GM23338 (cell line): ENCODE measurements around the gene HDAC3. TPM values are rescaled to one million over a fixed set of nuclear protein-coding genes. Genes with fewer than 3 reads are reported as not detected.
A peak's percentile ranks its signal among the peaks of the same experiment; 100 is the strongest.

Experiments used
- ATAC-seq: fragments of 200-7000 bp; cut with Tn5 transposase; 3 replicates; pipeline ENCODE4 v1.9.1; 2020
- DNase-seq: peaks from one replicate; pipeline ENCODE4 v3.0.0-alpha.2; 2015; ENCODE audit warnings: low spot score
- H2AFZ ChIP-seq: fragments of 200-600 bp; sonication (generic); 2 replicates; pipeline ENCODE4 v1.8.0; 2016; ENCODE audit warnings: antibody characterized with exemption, mild to moderate bottlenecking, moderate library complexity
- H3F3A ChIP-seq: fragments of 200-600 bp; sonication (generic); replicated peaks from 2 replicates; pipeline ENCODE4 v1.8.0; 2017; ENCODE audit warnings: antibody characterized with exemption, mixed run types, low read depth
- H3K27ac ChIP-seq: fragments of 200-600 bp; sonication (generic); 2 replicates; pipeline ENCODE4 v1.6.1; 2016; ENCODE audit warnings: low read depth
- H3K27me3 ChIP-seq: fragments of 200-600 bp; sonication (generic); 2 replicates; pipeline ENCODE4 v1.8.0; 2016; ENCODE audit warnings: mild to moderate bottlenecking, mixed run types, moderate library complexity; ENCODE audit not compliant: insufficient read depth
- H3K36me3 ChIP-seq: fragments of 200-600 bp; sonication (generic); 2 replicates; pipeline ENCODE4 v1.8.0; 2016; ENCODE audit warnings: mild to moderate bottlenecking; ENCODE audit not compliant: insufficient read depth
- H3K4me1 ChIP-seq: fragments of 200-600 bp; sonication (generic); 2 replicates; pipeline ENCODE4 v1.8.0; 2016; ENCODE audit warnings: mild to moderate bottlenecking, moderate library complexity; ENCODE audit not compliant: insufficient read depth
- H3K4me2 ChIP-seq: fragments of 200-600 bp; sonication (generic); 2 replicates; pipeline ENCODE4 v1.7.1; 2017; ENCODE audit warnings: mixed run types
- H3K4me3 ChIP-seq: fragments of 200-600 bp; sonication (generic); 2 replicates; pipeline ENCODE4 v1.6.1; 2016; ENCODE audit warnings: mixed run types
- H3K79me2 ChIP-seq: fragments of 200-600 bp; sonication (generic); replicated peaks from 2 replicates; pipeline ENCODE4 v1.8.0; 2017; ENCODE audit warnings: mild to moderate bottlenecking; ENCODE audit not compliant: insufficient read depth
- H3K9me2 ChIP-seq: fragments of 200-600 bp; sonication (generic); 2 replicates; pipeline ENCODE4 v1.8.0; 2017; ENCODE audit not compliant: insufficient read depth
- H4K20me1 ChIP-seq: fragments of 200-600 bp; sonication (generic); replicated peaks from 2 replicates; pipeline ENCODE4 v1.8.0; 2017; ENCODE audit warnings: mild to moderate bottlenecking; ENCODE audit not compliant: insufficient read depth
- H3K27ac Mint-ChIP-seq: 2 replicates; pipeline ENCODE4 v1.8.0; 2020; ENCODE audit warnings: inconsistent platforms, mild to moderate bottlenecking, moderate library complexity, mixed read lengths
- H3K27me3 Mint-ChIP-seq: 3 replicates; pipeline ENCODE4 v1.8.0; 2022; ENCODE audit warnings: low read depth, mild to moderate bottlenecking, moderate library complexity, mixed read lengths, inconsistent platforms; ENCODE audit not compliant: insufficient read depth, poor library complexity
- H3K36me3 Mint-ChIP-seq: 3 replicates; pipeline ENCODE4 v1.8.0; 2021; ENCODE audit warnings: low read depth, mild to moderate bottlenecking, inconsistent platforms, moderate library complexity, mixed read lengths
- H3K4me1 Mint-ChIP-seq: 3 replicates; pipeline ENCODE4 v1.8.0; 2020; ENCODE audit warnings: mild to moderate bottlenecking, inconsistent platforms, mixed read lengths
- H3K4me3 Mint-ChIP-seq: 3 replicates; pipeline ENCODE4 v1.8.0; 2021; ENCODE audit warnings: moderate library complexity, mild to moderate bottlenecking, inconsistent platforms, mixed read lengths
- H3K9me3 Mint-ChIP-seq: 3 replicates; pipeline ENCODE4 v1.8.0; 2020; ENCODE audit warnings: moderate library complexity, mild to moderate bottlenecking, inconsistent platforms, mixed read lengths
- CREB1 ChIP-seq: fragments of 250-450 bp; sonication (Bioruptor Pico); IDR thresholded peaks from 2 replicates; pipeline ENCODE4 v1.5.0; 2020; ENCODE audit warnings: low read depth, mild to moderate bottlenecking, moderate library complexity
- ETS1 ChIP-seq: IDR thresholded peaks from 2 replicates; pipeline ENCODE4 v1.6.1; 2016; ENCODE audit warnings: antibody characterized with exemption
- EZH2 ChIP-seq: fragments of 200-600 bp; sonication (generic); IDR thresholded peaks from one replicate; pipeline ENCODE4 v1.8.0; 2017; ENCODE audit warnings: antibody characterized with exemption, mild to moderate bottlenecking, low read depth; ENCODE audit not compliant: unreplicated experiment
- JUNB ChIP-seq: IDR thresholded peaks from one replicate; pipeline ENCODE4 v1.6.1; 2016; ENCODE audit warnings: antibody characterized with exemption; ENCODE audit not compliant: unreplicated experiment
- NANOG ChIP-seq: IDR thresholded peaks from 2 replicates; pipeline ENCODE4 v1.6.1; 2016; ENCODE audit warnings: antibody characterized with exemption, borderline replicate concordance
- POLR2AphosphoS5 ChIP-seq: IDR thresholded peaks from 2 replicates; pipeline ENCODE4 v1.6.1; 2016; ENCODE audit warnings: antibody characterized with exemption, low read depth
- REST ChIP-seq: IDR thresholded peaks from one replicate; pipeline ENCODE4 v1.6.1; 2018; ENCODE audit warnings: antibody characterized with exemption; ENCODE audit not compliant: unreplicated experiment
- STAT1 ChIP-seq: IDR thresholded peaks from one replicate; pipeline ENCODE4 v1.6.1; 2016; ENCODE audit warnings: antibody characterized with exemption; ENCODE audit not compliant: unreplicated experiment
- polyA plus RNA-seq: library from polyadenylated mRNA; unstranded; fragments of >200 nt; fragmentation: Nextera tagmentation; extraction: Ambion mirVana; gene quantifications from 2 replicates; pipeline ENCODE4 v1.2.1, GENCODE V29; 2016
- total RNA-seq: library from RNA; depleted of rRNA; stranded (reverse); fragments of >200 nt; shearing (Covaris generic); gene quantifications from 2 replicates; pipeline ENCODE4 v1.2.3, GENCODE V29; 2014
- TF ChIP-seq, protein P1 (sequence below), 2 experiments: fragments of 200-600 bp in 1 of 2; sonication (generic) in 1 of 2; conservative IDR thresholded peaks; 2 replicates each; pipeline versions ENCODE4 v1.5.1 to v1.6.1; 2016 to 2017; ENCODE audit warnings: antibody characterized with exemption in 2 of 2, low read depth in 2 of 2, mild to moderate bottlenecking in 2 of 2, moderate library complexity in 1 of 2

The HDAC3 gene
- total and polyA plus RNA-seq, 2 experiments from 2014 or later = 59.2 to 90.0 TPM

DNA sequence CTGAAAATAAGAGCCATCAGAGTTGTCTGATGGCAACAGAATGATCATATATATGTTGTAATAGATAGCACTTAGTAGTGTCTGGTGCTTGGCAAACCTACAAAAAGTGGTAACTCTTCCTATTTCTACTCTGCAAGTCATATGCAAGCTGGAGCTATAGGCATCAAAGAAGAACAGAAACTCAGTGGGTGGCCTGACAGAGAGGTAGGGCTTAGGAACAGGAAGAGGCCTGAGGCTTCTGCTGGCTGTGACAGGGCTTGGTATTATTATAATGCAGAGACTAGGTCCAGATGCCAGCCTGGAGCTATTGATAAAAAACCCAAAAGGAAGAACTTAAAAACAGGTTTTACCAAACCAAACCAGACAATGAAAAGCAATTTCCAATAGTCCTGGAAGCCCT, 13.5 kb downstream of the HDAC3 start:
- no peak overlapping the region for H2AFZ ChIP-seq
- H3F3A ChIP-seq = peaks cover 21% of the 10 kb centered on the region; the same call in 1 of the 2 replicates
- Mint-ChIP-seq H3K4me3 (no peak overlapping the region; the same call in 2 of the 3 replicates), H3K36me3 (peaks cover 60% of the 10 kb centered on the region), H3K4me1 (peaks cover 11% of the 10 kb centered on the region), H3K27me3 (peaks cover 6% of the 10 kb centered on the region), H3K9me3 (no peaks in the 10 kb centered on the region), H3K27ac (0 out of 2 replicates have a peak overlapping the region, but pooled peaks have one; percentile 59)
- H3K36me3 ChIP-seq = peaks cover 25% of the 10 kb centered on the region
- H3K4me1 ChIP-seq = peaks cover 18% of the 10 kb centered on the region; the same call in 1 of the 2 replicates
- no peak overlapping the region for H3K4me3 ChIP-seq
- H3K27ac ChIP-seq = peak overlapping the region; percentile 78; the same call in 1 of the 2 replicates
- H3K79me2 ChIP-seq = no peaks in the 10 kb centered on the region
- peaks cover 15% of the 10 kb centered on the region for H4K20me1 ChIP-seq
- ATAC-seq = no peak
- no peaks in the 10 kb centered on the region for H3K27me3 ChIP-seq
- TF ChIP-seq ETS1 (no peak), STAT1 (no peak), NANOG (no peak), JUNB (no peak), POLR2AphosphoS5 (no peak), EZH2 (no peak), REST (no peak), CREB1 (CRISPR knock-in tag) (no peak)
- TF ChIP-seq, protein P1, sequence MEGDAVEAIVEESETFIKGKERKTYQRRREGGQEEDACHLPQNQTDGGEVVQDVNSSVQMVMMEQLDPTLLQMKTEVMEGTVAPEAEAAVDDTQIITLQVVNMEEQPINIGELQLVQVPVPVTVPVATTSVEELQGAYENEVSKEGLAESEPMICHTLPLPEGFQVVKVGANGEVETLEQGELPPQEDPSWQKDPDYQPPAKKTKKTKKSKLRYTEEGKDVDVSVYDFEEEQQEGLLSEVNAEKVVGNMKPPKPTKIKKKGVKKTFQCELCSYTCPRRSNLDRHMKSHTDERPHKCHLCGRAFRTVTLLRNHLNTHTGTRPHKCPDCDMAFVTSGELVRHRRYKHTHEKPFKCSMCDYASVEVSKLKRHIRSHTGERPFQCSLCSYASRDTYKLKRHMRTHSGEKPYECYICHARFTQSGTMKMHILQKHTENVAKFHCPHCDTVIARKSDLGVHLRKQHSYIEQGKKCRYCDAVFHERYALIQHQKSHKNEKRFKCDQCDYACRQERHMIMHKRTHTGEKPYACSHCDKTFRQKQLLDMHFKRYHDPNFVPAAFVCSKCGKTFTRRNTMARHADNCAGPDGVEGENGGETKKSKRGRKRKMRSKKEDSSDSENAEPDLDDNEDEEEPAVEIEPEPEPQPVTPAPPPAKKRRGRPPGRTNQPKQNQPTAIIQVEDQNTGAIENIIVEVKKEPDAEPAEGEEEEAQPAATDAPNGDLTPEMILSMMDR (conservative IDR thresholded peaks at IDR 0.05; ENCODE audit: low read depth in 2 of 2) = no peak
- peak; percentile 34 for DNase-seq
- peak overlapping the region; percentile 65 for H3K4me2 ChIP-seq
- H3K9me2 ChIP-seq = no peaks in the 10 kb centered on the region
